ENCODE results near the gene CACNG7. TPM values are rescaled to one million over a fixed set of nuclear protein-coding genes. Genes with fewer than 3 reads are reported as not detected.

Gene CACNG7
- polyA plus RNA-seq, 3 donors: not detected

GRCh38 chr19:53873773-53874605, 35.1 kb upstream of the CACNG7 start:
- H3K27me3 Mint-ChIP-seq (ENCODE audit: low read depth in 3 of 3): peaks cover 0 to 17% (median 4%) of the 10 kb centered on the region in 3 donors
- Histone ChIP-seq H3K79me2 (ENCODE audit: insufficient read depth, low read length) (peaks cover 66% of the 10 kb centered on the region), H3K9me3 (replicated peaks in 1 of 2; ENCODE audit: control insufficient read depth in 1 of 2, insufficient read depth in 1 of 2, low read length in 2 of 2) (no peaks in the 10 kb centered on the region), H3K9ac (ENCODE audit: insufficient read depth, low read length, poor library complexity, severe bottlenecking) (no peak overlapping the region), H3K27ac (ENCODE audit: low read depth in 1 of 2, low read length in 2 of 2) (peak overlapping the region in 1 of 2 donors; percentile 15), H3K4me3 (replicated peaks in 1 of 3; ENCODE audit: low read depth in 2 of 3, low read length in 3 of 3) (peak overlapping the region in 1 of 3 experiments; percentile 17), H2AFZ (ENCODE audit: insufficient read depth, low read depth, low read length, poor library complexity, severe bottlenecking) (no peak overlapping the region), H3K4me1 (ENCODE audit: control insufficient read depth in 1 of 2, insufficient read depth in 2 of 2, low read length in 2 of 2) (peaks cover 69 to 76% of the 10 kb centered on the region in 2 donors), H3K27me3 (ENCODE audit: control insufficient read depth in 2 of 2, insufficient read depth in 2 of 2, low read length in 2 of 2) (no peaks in the 10 kb centered on the region), H4K20me1 (ENCODE audit: insufficient read depth, low read length) (peaks cover 75% of the 10 kb centered on the region), H3K4me2 (replicated peaks; ENCODE audit: extremely low read depth, low read length, poor library complexity, severe bottlenecking) (peak overlapping the region; percentile 55), H3K36me3 (replicated peaks in 1 of 2; ENCODE audit: control insufficient read depth in 1 of 2, insufficient read depth in 2 of 2, low read length in 2 of 2) (peaks cover 27 to 38% of the 10 kb centered on the region in 2 donors)
- H3K4me3 Mint-ChIP-seq: peak overlapping the region in 1 of 2 donors; percentile 67
- peaks cover 42 to 65% of the 10 kb centered on the region in 2 donors for H3K36me3 Mint-ChIP-seq
- TF ChIP-seq CTCF (IDR thresholded peaks at IDR 0.05): no peak
- WGBS (ENCODE audit: insufficient coverage): 93% methylated on average over 50 of the region's 51 CpGs
- no peak for DNase-seq
- peaks cover 0 to 5% (median 0%) of the 10 kb centered on the region in 7 donors for H3K9me3 Mint-ChIP-seq
- intact Hi-C loops (cut with micrococcal nuclease): loop anchor here (5.0 to 10.0 kb wide), 3 partner anchors 49 to 151 kb away; partner anchors contain the start of gene NLRP12 (in 2 of the 2)
- peak overlapping the region; percentile 3 to 72 (median 48) for H3K27ac Mint-ChIP-seq
- H3K4me1 Mint-ChIP-seq: peaks cover 73% of the 10 kb centered on the region

- H3K36me3 ChIP-seq (replicated peaks in 1 of 2; ENCODE audit: control insufficient read depth in 1 of 2, insufficient read depth in 2 of 2, low read length in 2 of 2): peaks cover 27 to 38% of the 10 kb centered on the region in 2 donors
- H4K20me1 ChIP-seq (ENCODE audit: insufficient read depth, low read length): peaks cover 74% of the 10 kb centered on the region
- H3K36me3 Mint-ChIP-seq: peaks cover 42 to 65% of the 10 kb centered on the region in 2 donors
- H3K79me2 ChIP-seq (ENCODE audit: insufficient read depth, low read length): peaks cover 60% of the 10 kb centered on the region
- no peak for TF ChIP-seq CTCF (IDR thresholded peaks at IDR 0.05)
- no peak overlapping the region for H3K9ac ChIP-seq (ENCODE audit: insufficient read depth, low read length, poor library complexity, severe bottlenecking)
- H3K9me3 ChIP-seq (replicated peaks in 1 of 2; ENCODE audit: control insufficient read depth in 1 of 2, insufficient read depth in 1 of 2, low read length in 2 of 2): no peaks in the 10 kb centered on the region
- WGBS (ENCODE audit: insufficient coverage): 70% methylated on average over 5 of the region's 6 CpGs
- intact Hi-C loops (cut with micrococcal nuclease): loop anchor here (5.0 to 10.0 kb wide), 3 partner anchors 50 to 150 kb away; partner anchors contain the start of gene NLRP12 (in 2 of the 2)
- no peak for DNase-seq
- H3K4me3 ChIP-seq (replicated peaks in 1 of 3; ENCODE audit: low read depth in 2 of 3, low read length in 3 of 3): peak overlapping the region in 1 of 3 experiments; percentile 17
- no peak overlapping the region for H2AFZ ChIP-seq (ENCODE audit: insufficient read depth, low read depth, low read length, poor library complexity, severe bottlenecking)
- H3K4me1 Mint-ChIP-seq: peaks cover 75% of the 10 kb centered on the region
- peaks cover 0 to 5% (median 0%) of the 10 kb centered on the region in 7 donors for H3K9me3 Mint-ChIP-seq
- no peaks in the 10 kb centered on the region for H3K27me3 ChIP-seq (ENCODE audit: control insufficient read depth in 2 of 2, insufficient read depth in 2 of 2, low read length in 2 of 2)
- peaks cover 73 to 82% of the 10 kb centered on the region in 2 donors for H3K4me1 ChIP-seq (ENCODE audit: control insufficient read depth in 1 of 2, insufficient read depth in 2 of 2, low read length in 2 of 2)
- peaks cover 0 to 17% (median 4%) of the 10 kb centered on the region in 3 donors for H3K27me3 Mint-ChIP-seq (ENCODE audit: low read depth in 3 of 3)
- H3K27ac ChIP-seq (ENCODE audit: low read depth in 1 of 2, low read length in 2 of 2): no peak overlapping the region
- H3K27ac Mint-ChIP-seq: peak overlapping the region; percentile 13 to 72 (median 48)
- peak overlapping the region; percentile 47 to 67 for H3K4me3 Mint-ChIP-seq
- peak overlapping the region; percentile 55 for H3K4me2 ChIP-seq (replicated peaks; ENCODE audit: extremely low read depth, low read length, poor library complexity, severe bottlenecking)
Measured at GRCh38 chr19:53874606-53874990, 34.5 kb upstream of the CACNG7 start.

Data from CD14-positive monocyte (primary cell).